ENCODE data around the gene TBC1D14. TPM values are rescaled to one million over a fixed set of nuclear protein-coding genes. Genes with fewer than 3 reads are reported as not detected.

TBC1D14 gene
- total and polyA plus RNA-seq, 11 donors, result 9.8 to 51.0 (median 34.3) TPM

GRCh38 chr4:6873291-6873690 lies 36.3 kb upstream of the TBC1D14 start:
- no peak for ATAC-seq
- H3K36me3 ChIP-seq, result peaks cover 0 to 91% (median 74%) of the 10 kb centered on the region in 9 donors

GRCh38 chr4:6873792-6874461 lies 35.7 kb upstream of the TBC1D14 start:
- Histone ChIP-seq H3K4me3 (no peak overlapping the region), H3K4me1 (peaks cover 0 to 50% (median 26%) of the 10 kb centered on the region in 12 donors), H3K27me3 (no peaks in the 10 kb centered on the region), H3K9me3 (no peaks in the 10 kb centered on the region), H3K36me3 (peaks cover 0 to 93% (median 74%) of the 10 kb centered on the region in 9 donors), H3K27ac (no peak overlapping the region)
- TF ChIP-seq POLR2A (IDR thresholded peaks at IDR 0.05) (no peak), CTCF (IDR thresholded peaks at IDR 0.05) (peak; percentile 74 to 90 (median 82))
- intact Hi-C loops (cut with DNase I), result loop anchor here (1.0 to 5.0 kb wide), 8 partner anchors 91 to 155 kb away; partner anchors contain the start of gene KIAA0232 (in 7 of the 10)
- DNase-seq (peak; percentile 59 to 83 (median 71)), ATAC-seq (peak; percentile 52 to 78 (median 59))
- 32 to 59% (median 45%) methylated on average over 3 of the region's 3 CpGs for WGBS, 4 donors

More at GRCh38 chr4:6873291-6873690, 36.3 kb upstream of the TBC1D14 start:
- intact Hi-C loops (cut with DNase I), result loop anchor here (2.0 to 5.0 kb wide), 4 partner anchors 91 to 151 kb away; partner anchors contain the start of gene KIAA0232 (in 6 of the 10)
- no peak for DNase-seq
- Histone ChIP-seq H3K27ac (no peak overlapping the region), H3K4me3 (no peak overlapping the region), H3K4me1 (peaks cover 0 to 50% (median 26%) of the 10 kb centered on the region in 12 donors), H3K27me3 (no peaks in the 10 kb centered on the region), H3K9me3 (no peaks in the 10 kb centered on the region)
- no peak for TF ChIP-seq CTCF (IDR thresholded peaks at IDR 0.05)
- no peak for TF ChIP-seq POLR2A (IDR thresholded peaks at IDR 0.05)

- intact Hi-C loops (cut with DNase I), result loop anchor here in 9 of 10 donors (1.0 to 5.0 kb wide), 7 partner anchors 92 to 156 kb away; partner anchors contain the start of gene KIAA0232 (in 7 of the 9)
- no peak overlapping the region for H3K4me3 ChIP-seq
- 89 to 95% (median 92%) methylated on average over 4 of the region's 4 CpGs for WGBS, 4 donors
- TF ChIP-seq CTCF (IDR thresholded peaks at IDR 0.05), result no peak
- TF ChIP-seq POLR2A (IDR thresholded peaks at IDR 0.05), result no peak
- no peaks in the 10 kb centered on the region for H3K9me3 ChIP-seq
- DNase-seq, result no peak
- peaks cover 0 to 47% (median 25%) of the 10 kb centered on the region in 12 donors for H3K4me1 ChIP-seq
- no peaks in the 10 kb centered on the region for H3K27me3 ChIP-seq
- peak in 1 of 4 donors; percentile 7 for ATAC-seq
- peak overlapping the region in 2 of 12 donors; percentile 5 to 13 for H3K27ac ChIP-seq
- H3K36me3 ChIP-seq, result peaks cover 0 to 97% (median 81%) of the 10 kb centered on the region in 9 donors
These were observed 34.6 kb upstream of the TBC1D14 start for GRCh38 chr4:6874981-6875380.

GRCh38 chr4:6875431-6875831 lies 34.2 kb upstream of the TBC1D14 start:
- DNase-seq (peak in 2 of 5 donors; percentile 70 to 72), ATAC-seq (peak; percentile 40 to 90 (median 70))
- Histone ChIP-seq H3K9me3 (no peaks in the 10 kb centered on the region), H3K4me1 (peaks cover 0 to 42% (median 23%) of the 10 kb centered on the region in 12 donors), H3K27ac (peak overlapping the region in 3 of 12 donors; percentile 13 to 41 (median 23)), H3K4me3 (no peak overlapping the region), H3K27me3 (no peaks in the 10 kb centered on the region), H3K36me3 (peaks cover 0 to 96% (median 84%) of the 10 kb centered on the region in 9 donors)
- 34 to 57% (median 51%) methylated on average over 4 of the region's 4 CpGs for WGBS, 4 donors
- TF ChIP-seq CTCF (IDR thresholded peaks at IDR 0.05) (no peak), POLR2A (IDR thresholded peaks at IDR 0.05) (no peak)
- intact Hi-C loops (cut with DNase I), result loop anchor here in 5 of 10 donors (2.0 kb wide), 3 partner anchors 93 to 157 kb away; partner anchors contain the start of gene KIAA0232 (in 1 of the 5)

Measured in heart left ventricle (tissue), 16 donors.